Ascending aorta (tissue), 2 donors: ENCODE measurements around the gene TXNRD1. TPM values are rescaled to one million over a fixed set of nuclear protein-coding genes. Genes with fewer than 3 reads are reported as not detected.

ENCODE experiments used
- DNase-seq, 2 donors: peaks; one replicate each; pipeline ENCODE4 v3.0.0-alpha.2; 2019; ENCODE audit warnings: low spot score in 2 of 2
- H3K27ac ChIP-seq, 2 donors: fragments of 200-600 bp; sonication (generic); one replicate each; pipeline ENCODE4 v1.5.1; 2016 to 2017; ENCODE audit warnings: mild to moderate bottlenecking in 1 of 2
- H3K27me3 ChIP-seq: fragments of 200-600 bp; sonication (generic); one replicate; pipeline ENCODE4 v1.5.1; 2017
- H3K36me3 ChIP-seq, 2 donors: fragments of 200-600 bp; sonication (generic); one replicate each; pipeline ENCODE4 v1.5.1; 2016
- H3K4me1 ChIP-seq, 2 donors: fragments of 200-600 bp; sonication (generic); one replicate each; pipeline ENCODE4 v1.5.1; 2016 to 2017; ENCODE audit warnings: mild to moderate bottlenecking in 1 of 2
- H3K4me3 ChIP-seq, 2 donors: fragments of 200-600 bp; sonication (generic); one replicate each; pipeline ENCODE4 v1.5.1; 2016 to 2017; ENCODE audit warnings: mild to moderate bottlenecking in 1 of 2
- H3K9me3 ChIP-seq, 2 donors: fragments of 200-600 bp; sonication (generic); one replicate each; pipeline ENCODE4 v1.5.1; 2016
- CTCF ChIP-seq, 3 experiments: fragments of 200-600 bp in 2 of 3; fragments of 450-650 bp in 1 of 3; sonication (generic) in 2 of 3; IDR thresholded peaks; one replicate each; pipeline ENCODE4 v1.5.1; 2016 to 2019; ENCODE audit warnings: antibody characterized with exemption in 3 of 3, mild to moderate bottlenecking in 1 of 3, moderate library complexity in 1 of 3
- intact Hi-C: fragments of 100-400 bp; cut with DNase I; formaldehyde crosslinking; loops from one replicate; pipeline ENCODE4 v1.15.1; 2023
- total RNA-seq: library from RNA; depleted of rRNA; stranded (reverse); fragments of >200 nt; gene quantifications from one replicate; pipeline ENCODE4 v1.1.0, GENCODE V29; 2016

The TXNRD1 gene
- total RNA-seq, 1 donor from 2014 or later = 67.4 TPM

DNA sequence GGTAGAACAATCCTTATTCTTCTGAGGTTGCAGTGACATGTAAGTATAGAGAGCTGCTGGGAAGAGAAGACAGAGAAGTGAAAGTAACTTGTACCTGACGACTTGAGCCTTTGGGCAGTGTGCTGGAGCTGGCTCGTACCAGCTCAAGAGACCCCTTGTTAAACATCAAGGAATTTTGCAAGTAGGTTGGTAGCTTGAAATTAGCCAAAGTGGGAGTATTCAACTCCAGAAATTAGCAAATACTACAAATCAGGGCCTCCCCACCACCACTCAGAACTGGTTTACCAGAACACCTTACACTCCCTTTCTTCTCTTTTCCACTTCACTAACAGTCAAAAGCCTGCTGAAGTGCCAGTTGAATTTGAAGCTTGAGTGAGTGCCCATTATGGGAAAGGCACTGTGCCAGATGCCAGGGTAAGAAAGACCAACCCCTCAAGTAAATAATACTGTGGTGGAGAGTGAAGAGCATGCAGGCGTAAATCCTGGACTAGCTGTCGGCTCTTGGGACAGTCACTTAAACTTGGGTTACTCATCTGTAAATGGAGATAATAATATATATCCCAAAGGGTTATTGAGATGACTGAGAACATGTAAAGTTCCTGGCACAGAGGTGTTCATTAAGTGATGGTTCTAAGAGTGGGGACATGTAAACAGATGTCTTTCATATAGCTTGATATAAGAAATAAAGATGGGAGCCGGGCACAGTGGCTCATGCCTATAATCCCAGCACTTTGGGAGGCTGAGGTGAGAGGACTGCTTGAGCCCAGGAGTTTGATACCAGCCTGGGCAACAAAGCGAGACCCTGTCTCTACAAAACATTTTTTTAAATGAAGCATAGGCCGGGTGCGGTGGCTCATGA, 60.9 kb downstream of the TXNRD1 start:
- no peak for DNase-seq
- intact Hi-C loops = no loop called here

GRCh38 chr12:104279164-104279563, 63.6 kb downstream of the TXNRD1 start:
- H3K27ac ChIP-seq = peak overlapping the region; percentile 86 to 91
- no peaks in the 10 kb centered on the region for H3K27me3 ChIP-seq
- TF ChIP-seq CTCF (IDR thresholded peaks at IDR 0.05) = no peak
- H3K4me3 ChIP-seq = peak overlapping the region in 1 of 2 donors; percentile 1
- H3K4me1 ChIP-seq = peaks cover 4 to 15% of the 10 kb centered on the region in 2 donors
- intact Hi-C loops = no loop called here
- H3K36me3 ChIP-seq = no peaks in the 10 kb centered on the region
- DNase-seq = no peak
- H3K9me3 ChIP-seq = no peaks in the 10 kb centered on the region

More for the DNA sequence above, 60.9 kb downstream of the TXNRD1 start:
- H3K36me3 ChIP-seq = no peaks in the 10 kb centered on the region
- no peak for TF ChIP-seq CTCF (IDR thresholded peaks at IDR 0.05)
- H3K4me1 ChIP-seq = peaks cover 4 to 15% of the 10 kb centered on the region in 2 donors
- no peaks in the 10 kb centered on the region for H3K9me3 ChIP-seq
- H3K27me3 ChIP-seq = no peaks in the 10 kb centered on the region
- H3K27ac ChIP-seq = peak overlapping the region in 1 of 2 donors; percentile 19
- H3K4me3 ChIP-seq = peak overlapping the region; percentile 22 to 42

GRCh38 chr12:104280111-104280510, 64.5 kb downstream of the TXNRD1 start:
- no peak for TF ChIP-seq CTCF (IDR thresholded peaks at IDR 0.05)
- intact Hi-C loops = no loop called here
- H3K36me3 ChIP-seq = no peaks in the 10 kb centered on the region
- H3K27ac ChIP-seq = peak overlapping the region; percentile 86 to 91
- DNase-seq = no peak
- H3K4me3 ChIP-seq = no peak overlapping the region
- H3K27me3 ChIP-seq = no peaks in the 10 kb centered on the region
- peaks cover 4 to 19% of the 10 kb centered on the region in 2 donors for H3K4me1 ChIP-seq
- no peaks in the 10 kb centered on the region for H3K9me3 ChIP-seq

DNA sequence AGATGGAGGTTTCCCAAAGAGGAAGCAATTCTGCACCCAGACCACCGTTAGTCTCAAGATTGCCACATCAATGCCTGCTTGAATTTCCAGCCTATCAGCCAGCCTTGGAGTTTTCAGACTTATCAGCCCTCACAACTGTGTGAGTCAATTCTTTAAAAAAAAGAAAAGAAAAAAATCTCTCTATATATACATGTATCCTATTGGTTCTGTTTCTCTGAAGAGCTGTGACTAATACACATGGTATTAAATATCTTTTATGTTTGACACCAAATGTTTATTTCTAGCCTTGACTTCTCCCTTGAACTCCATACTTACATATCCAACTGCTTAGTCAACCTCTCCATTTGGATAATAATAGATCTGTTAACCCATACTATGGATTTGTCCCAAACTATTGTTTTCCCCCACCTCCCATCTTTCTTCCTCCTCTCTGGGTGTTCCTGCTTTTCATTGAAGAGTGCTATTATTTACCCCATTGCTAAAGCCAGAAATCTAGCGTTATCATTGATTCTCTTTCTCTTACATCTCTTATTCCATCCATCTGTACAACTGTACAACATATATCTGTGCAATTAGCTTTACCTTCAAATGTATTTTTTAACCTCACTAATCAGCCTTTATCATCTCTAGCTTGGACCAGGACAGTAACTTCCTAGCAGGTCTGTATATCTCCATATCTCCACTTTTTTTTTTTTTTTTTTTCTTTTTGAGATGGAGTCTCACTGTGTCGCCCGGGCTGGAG, 65.3 kb downstream of the TXNRD1 start:
- DNase-seq = no peak
- intact Hi-C loops = no loop called here
- H3K36me3 ChIP-seq = no peaks in the 10 kb centered on the region
- no peaks in the 10 kb centered on the region for H3K9me3 ChIP-seq
- no peak overlapping the region for H3K4me3 ChIP-seq
- H3K4me1 ChIP-seq = peaks cover 11 to 27% of the 10 kb centered on the region in 2 donors
- no peak for TF ChIP-seq CTCF (IDR thresholded peaks at IDR 0.05)
- no peaks in the 10 kb centered on the region for H3K27me3 ChIP-seq
- peak overlapping the region; percentile 86 to 91 for H3K27ac ChIP-seq

DNA sequence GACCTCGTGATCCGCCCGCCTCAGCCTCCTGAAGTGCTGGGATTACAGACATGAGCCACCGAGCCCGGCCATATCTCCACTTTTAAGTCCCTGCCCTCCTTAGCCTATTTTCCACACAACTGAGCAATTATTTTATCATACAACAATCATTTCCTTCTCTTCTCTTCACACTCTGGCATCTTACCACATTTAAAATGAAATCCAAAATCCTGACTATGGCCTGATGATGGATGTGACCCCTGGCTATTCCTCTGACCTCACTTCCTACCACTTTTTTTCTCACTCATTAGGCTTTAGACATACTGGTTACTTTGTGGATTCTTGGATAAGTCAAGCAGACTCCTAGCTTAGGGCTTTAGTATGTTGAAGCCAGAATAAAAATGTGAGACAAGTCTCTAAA, 66.1 kb downstream of the TXNRD1 start:
- Histone ChIP-seq H3K9me3 (no peaks in the 10 kb centered on the region), H3K27ac (peak overlapping the region; percentile 86), H3K4me3 (no peak overlapping the region), H3K4me1 (peaks cover 13 to 31% of the 10 kb centered on the region in 2 donors), H3K36me3 (no peaks in the 10 kb centered on the region), H3K27me3 (no peaks in the 10 kb centered on the region)
- intact Hi-C loops = no loop called here
- no peak for TF ChIP-seq CTCF (IDR thresholded peaks at IDR 0.05)
- no peak for DNase-seq
